HG02973 (cell line): ENCODE data around the gene RNF121.

Experiments used
- ATAC-seq: cut with Tn5 transposase; IDR thresholded peaks from one replicate; pipeline ENCODE4 v1.9.1; 2021; ENCODE audit warnings: moderate library complexity; ENCODE audit not compliant: unreplicated experiment

The RNF121 gene

DNA sequence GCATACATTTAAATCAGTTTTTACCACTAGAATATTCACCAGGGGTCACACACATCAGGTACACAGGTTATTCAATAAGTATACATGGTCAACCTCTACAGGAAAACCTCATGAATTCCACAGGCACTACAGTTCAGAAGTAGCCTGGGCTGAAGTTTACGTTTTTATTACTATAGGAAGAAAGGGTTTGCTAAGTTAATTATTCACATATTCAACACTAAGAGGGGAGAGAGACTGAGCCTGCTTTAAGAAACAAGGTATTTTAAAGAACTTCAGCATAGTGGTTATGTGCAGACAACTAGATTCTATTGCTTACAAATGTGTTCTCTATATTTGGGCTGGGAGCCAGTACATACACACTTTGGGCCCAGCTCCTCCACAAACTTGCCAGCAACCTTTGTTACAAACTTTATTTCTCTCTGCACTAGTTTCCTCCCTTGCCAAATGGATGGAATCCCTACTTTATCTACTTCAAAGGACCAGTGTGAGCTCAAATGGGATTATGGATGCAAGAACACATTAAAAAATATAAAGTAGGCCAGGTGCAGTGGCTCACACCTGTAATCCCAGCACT, 101.7 kb downstream of the RNF121 start:
- no peak for ATAC-seq

DNA sequence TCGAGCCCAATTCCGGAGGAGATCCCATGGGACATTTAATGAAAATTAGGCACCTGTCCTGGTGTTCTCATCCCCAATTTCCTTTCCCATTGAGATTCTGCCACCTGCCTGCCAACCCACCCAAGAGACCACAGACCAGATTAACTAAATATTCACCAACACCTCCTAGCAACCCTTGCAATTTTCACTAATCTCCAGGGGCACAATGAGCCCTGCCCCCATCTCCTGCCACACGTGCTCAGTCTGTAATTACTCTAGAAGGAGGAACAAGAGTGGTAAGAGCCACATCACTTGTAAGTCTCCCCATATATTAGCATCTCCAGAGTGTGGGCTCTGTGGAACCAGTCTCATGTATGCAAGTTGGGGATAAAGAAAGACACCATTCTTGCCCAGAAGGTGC, 107.8 kb downstream of the RNF121 start:
- ATAC-seq = no peak

DNA sequence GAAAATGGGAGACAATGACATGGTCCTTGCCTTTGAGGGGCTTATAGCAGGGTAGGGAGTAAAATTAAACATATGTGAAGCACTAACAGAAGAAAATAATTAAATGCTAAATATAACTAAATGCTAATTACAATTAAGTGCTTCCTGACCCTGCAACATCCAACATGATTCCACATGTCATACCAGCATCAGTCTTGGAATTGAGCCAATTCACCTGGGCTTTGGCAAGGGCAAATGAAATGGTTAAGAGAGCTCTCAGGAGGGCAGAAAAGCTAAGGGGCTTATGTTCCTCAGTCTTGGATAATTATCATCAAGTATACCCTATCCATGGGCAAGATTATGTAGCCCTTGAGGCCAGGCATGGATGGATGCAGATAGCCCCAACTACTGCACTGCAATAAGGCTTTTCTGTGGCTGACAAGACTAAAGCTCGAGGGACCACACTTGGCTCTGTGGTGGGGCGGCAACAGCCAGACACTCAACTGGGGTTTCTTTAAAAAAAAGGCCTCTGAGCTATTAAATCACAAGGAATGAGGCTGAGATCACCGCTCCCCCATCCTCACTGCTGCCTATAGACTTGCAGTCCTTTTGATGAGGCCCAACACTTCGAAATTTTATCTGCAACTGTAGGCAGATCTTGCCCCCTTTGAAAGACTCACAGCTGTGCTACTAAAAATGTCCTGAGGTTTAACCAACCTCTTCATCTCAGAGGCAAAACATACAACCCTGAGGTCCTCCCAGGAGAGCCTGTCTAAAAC, 108.9 kb downstream of the RNF121 start:
- ATAC-seq = no peak

DNA sequence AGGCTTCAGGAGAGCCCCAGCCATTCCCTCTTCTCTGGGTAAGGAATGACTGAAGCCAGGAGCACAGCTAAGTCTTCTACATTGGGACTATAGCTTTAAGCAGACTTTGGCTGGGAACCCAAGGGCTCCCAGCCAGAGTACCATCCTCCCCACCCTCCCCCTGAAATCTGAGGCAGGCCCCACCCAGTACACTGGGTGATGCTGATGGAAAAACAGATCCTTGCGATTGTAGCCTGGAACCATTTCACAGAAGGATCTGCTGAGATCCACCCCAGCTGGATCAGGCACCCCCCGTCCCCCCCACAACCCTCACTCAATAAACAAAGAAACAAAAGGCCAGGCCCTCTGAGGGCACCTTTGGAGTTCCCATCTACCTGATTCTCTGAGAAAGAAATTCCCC, 109.6 kb downstream of the RNF121 start:
- no peak for ATAC-seq

DNA sequence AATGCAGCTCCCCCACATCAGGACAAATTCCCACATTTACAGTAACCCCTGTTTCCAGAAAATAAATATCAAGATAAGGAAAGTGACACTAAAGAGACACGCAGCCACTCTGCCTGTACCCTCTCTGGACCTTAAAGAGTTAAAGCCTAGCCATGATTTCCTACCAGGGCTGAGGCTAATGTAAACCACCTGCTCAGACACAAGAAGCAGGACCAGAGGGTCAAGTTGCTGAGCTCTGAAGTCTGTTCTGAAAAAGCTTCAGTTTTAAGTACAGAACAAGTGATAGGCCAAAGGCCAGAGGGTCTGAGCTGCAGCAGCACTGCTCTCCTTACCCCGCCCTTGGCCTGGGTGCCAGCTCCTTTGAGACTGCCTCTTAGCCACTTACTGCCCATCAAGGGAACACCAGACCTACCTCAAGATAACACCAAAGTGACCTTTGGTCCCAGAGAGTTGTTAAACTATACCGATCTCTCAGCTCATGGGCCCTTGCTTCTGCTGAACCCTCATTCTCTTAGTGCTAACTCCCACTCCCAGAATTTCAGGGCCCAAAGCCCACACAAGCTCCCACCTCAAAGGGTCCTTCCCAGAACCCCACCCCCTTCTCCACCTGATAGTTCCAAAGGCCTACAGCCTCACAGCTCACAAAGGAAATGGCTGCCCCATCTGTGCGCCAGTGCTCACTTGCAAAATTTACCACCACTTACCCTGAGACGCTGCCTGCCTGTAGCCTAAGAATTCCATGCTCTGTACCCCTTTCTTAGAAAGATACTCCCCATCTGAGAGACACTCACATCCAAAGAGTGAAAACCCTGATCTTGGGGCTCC, 110.4 kb downstream of the RNF121 start:
- no peak for ATAC-seq

DNA sequence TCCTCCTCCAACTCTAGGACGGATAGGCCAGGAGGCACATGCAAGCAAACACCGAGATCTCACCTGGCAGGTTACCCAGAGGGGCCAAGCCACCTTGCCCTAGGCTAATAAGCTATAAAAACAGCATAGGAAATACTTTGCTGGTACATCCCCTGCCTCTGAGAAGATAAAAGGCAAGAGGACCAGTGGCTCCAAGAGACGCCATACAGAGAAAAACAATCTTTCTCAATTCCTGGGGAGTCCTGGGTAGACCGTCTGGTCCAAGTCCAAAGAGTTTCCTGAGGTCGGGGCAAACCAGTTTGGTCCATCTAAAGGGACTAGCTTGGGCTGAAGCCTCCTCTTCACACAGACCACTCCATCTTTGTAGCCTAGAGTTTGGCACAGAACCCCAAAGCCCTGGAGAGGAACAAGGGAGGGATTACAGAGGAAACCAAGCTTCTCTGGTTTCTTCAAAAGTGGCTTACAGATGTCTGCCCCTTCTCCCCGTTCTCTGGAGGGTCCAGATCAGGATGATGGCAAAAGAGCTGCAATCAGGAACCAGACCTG, 111.1 kb downstream of the RNF121 start:
- no peak for ATAC-seq

DNA sequence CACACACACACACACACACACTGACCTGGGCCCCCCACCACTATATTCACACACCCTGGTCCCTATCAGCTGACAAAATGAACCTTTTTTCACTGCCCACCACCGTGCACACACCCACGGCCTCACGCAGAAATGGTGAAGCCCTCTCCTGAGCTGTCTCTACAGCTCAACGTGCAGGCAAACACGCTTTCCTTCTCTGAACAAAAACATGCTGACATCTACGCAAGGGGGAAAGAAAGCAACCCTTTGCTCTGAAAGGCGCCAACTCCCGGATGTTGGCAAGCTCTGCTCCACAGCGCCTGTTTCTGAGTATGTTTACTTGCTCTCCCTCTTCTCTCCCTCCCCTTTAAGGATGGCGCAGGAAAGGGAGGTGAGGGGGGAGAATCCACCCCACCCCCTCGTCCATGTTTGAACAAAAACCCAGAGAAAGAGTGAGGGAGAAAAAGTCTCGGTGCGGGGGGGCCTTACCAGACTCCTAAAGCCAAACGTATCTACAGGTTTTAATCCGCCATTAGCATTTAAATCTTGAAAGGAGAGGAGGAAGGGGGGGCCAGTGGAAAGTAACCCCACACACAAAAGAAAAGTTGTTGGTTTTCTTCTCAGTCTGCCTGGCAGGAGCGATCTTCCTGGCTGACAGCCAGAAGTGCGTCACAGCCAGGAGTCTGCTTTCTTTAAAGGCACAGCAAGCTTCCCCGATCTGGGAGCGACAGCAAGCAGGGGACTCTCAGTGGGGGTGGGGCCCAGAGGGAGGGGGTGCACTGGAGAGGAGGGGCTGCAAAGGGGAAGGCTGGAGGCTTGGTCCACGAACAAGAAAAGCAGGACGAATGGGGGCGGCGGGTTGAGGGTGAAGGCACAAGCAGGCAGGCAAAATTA, 111.9 kb downstream of the RNF121 start:
- ATAC-seq = no peak

DNA sequence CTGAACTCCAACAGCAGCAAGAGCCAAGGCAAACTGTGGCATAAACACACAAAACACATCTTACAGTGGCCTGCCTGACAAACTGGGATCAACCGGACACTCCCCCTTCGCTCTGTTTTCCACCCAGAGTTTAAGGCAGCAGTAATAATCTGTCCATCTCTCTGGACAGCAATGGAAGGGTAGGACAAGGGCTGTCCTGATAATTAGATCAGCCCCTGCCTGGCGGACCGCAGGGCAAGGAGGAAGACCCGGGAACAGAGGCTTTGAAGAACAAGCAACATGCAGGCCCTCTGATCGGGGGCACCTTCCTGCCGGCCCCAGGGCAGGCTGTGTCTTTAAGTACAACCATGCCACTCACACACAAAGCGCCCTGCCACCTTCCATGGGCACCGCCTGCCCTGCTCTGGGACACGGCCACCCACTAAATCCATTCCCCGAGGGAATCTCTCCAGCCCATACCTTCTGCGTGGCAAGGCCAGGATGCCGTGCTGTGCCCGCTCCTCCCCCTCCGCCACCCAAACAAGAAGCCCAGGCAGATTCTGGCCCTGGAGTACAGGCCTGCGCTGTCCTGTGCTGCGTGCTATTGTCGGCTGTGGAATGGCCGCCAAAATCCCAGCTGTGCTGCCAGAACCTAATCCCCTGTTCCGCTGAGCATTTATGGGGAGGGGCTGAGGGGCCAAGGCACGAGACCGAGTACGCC, 112.7 kb downstream of the RNF121 start:
- no peak for ATAC-seq

DNA sequence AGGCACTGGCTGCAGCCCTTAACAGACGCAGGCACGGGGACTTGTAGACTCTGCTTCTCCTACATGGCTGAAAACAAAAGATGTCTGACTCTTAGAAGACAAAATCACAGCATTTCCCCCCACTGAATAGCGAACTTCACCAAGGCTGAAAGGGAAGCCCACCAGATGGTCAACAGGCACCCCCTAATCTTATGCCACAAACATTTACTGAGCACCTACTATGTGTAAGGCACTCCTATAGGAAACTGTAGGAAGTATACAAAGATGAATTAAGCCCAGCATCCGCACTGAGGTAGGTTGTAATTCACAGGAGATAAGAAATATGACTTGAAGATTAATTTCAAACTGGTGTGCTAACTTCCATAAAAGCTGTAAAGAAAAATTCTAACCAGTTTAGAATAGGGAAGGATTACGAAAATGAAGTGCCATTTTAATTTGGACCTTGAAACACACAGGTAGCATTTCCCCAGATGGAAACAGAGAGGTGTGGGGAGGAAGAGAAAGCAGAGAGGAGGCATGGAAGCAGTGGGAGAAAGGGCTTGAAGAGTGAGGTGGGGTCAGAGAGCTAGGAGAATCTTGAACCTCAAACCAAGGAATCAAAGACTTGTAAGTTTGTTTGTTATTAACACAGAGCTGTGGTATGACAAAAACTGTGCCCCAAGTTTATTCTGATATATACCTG, 113.4 kb downstream of the RNF121 start:
- no peak for ATAC-seq

DNA sequence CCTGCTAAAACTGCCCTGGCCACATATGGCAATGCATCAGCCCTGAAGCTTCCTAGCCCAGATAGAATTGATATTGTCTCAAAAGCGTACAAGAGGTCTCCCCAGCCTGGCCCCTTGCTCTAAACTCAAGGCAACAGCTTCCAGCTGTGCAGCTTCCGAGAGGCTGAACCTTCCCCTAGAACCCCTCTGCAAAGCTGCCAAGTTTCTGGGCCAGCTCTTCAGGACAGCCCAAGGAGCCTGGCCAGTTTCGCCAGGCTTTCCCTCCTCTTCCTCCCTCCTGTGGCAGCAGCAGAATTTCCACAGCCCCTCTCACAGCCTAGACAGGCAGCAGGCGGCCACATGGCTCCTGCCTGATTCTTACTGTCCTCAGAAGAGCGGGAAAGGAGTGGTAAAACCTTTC, 117.0 kb downstream of the RNF121 start:
- ATAC-seq = no peak
